Measurements from ENCODE around the gene NAV1. TPM values are rescaled to one million over a fixed set of nuclear protein-coding genes. Genes with fewer than 3 reads are reported as not detected.

Gene NAV1
- total RNA-seq, 2 donors from 2014 or later: 126 to 255 TPM

GRCh38 chr1:201499191-201499590 is 39.7 kb upstream of the NAV1 start:
- no peaks in the 10 kb centered on the region for H3K9me3 ChIP-seq
- H3K36me3 ChIP-seq: peaks cover 19% of the 10 kb centered on the region
- no peak for TF ChIP-seq CTCF (IDR thresholded peaks at IDR 0.05)
- no peak for DNase-seq (ENCODE audit: low spot score)
- peaks cover 61 to 96% of the 10 kb centered on the region in 2 donors for H3K4me1 ChIP-seq (ENCODE audit: control insufficient read depth in 1 of 2, low read depth in 2 of 2)
- no peak for ATAC-seq (ENCODE audit: insufficient number of reproducible peaks, low FRiP score, low read depth)
- no peaks in the 10 kb centered on the region for H3K27me3 ChIP-seq (replicated peaks; ENCODE audit: insufficient read depth)
- H3K4me3 ChIP-seq: no peak overlapping the region
- H3K27ac ChIP-seq: peak overlapping the region; percentile 94 to 96

- ATAC-seq (ENCODE audit: insufficient number of reproducible peaks, low FRiP score, low read depth) (peak; percentile 23), DNase-seq (ENCODE audit: low spot score) (no peak)
- no peak for TF ChIP-seq CTCF (IDR thresholded peaks at IDR 0.05)
- Histone ChIP-seq H3K4me3 (peak overlapping the region; percentile 43), H3K36me3 (peaks cover 11% of the 10 kb centered on the region), H3K9me3 (no peaks in the 10 kb centered on the region), H3K27ac (peak overlapping the region; percentile 94 to 96), H3K4me1 (ENCODE audit: control insufficient read depth in 1 of 2, low read depth in 2 of 2) (peaks cover 56 to 96% of the 10 kb centered on the region in 2 donors), H3K27me3 (replicated peaks; ENCODE audit: insufficient read depth) (no peaks in the 10 kb centered on the region)
Observed at GRCh38 chr1:201499795-201500669, 38.9 kb upstream of the NAV1 start.

- Histone ChIP-seq H3K27ac (peak overlapping the region; percentile 94 to 96), H3K4me3 (peak overlapping the region; percentile 43), H3K36me3 (peaks cover 5% of the 10 kb centered on the region), H3K27me3 (replicated peaks; ENCODE audit: insufficient read depth) (no peaks in the 10 kb centered on the region), H3K9me3 (no peaks in the 10 kb centered on the region), H3K4me1 (ENCODE audit: control insufficient read depth in 1 of 2, low read depth in 2 of 2) (peaks cover 50 to 93% of the 10 kb centered on the region in 2 donors)
- no peak for TF ChIP-seq CTCF (IDR thresholded peaks at IDR 0.05)
- ATAC-seq (ENCODE audit: insufficient number of reproducible peaks, low FRiP score, low read depth) (no peak), DNase-seq (ENCODE audit: low spot score) (no peak)
Observed at GRCh38 chr1:201500670-201501120, 38.2 kb upstream of the NAV1 start.

- no peak for ATAC-seq (ENCODE audit: insufficient number of reproducible peaks, low FRiP score, low read depth)
- Histone ChIP-seq H3K36me3 (peaks cover 5% of the 10 kb centered on the region), H3K4me3 (peak overlapping the region; percentile 43), H3K4me1 (ENCODE audit: control insufficient read depth in 1 of 2, low read depth in 2 of 2) (peaks cover 46 to 89% of the 10 kb centered on the region in 2 donors), H3K9me3 (no peaks in the 10 kb centered on the region), H3K27ac (peak overlapping the region; percentile 94 to 96), H3K27me3 (replicated peaks; ENCODE audit: insufficient read depth) (no peaks in the 10 kb centered on the region)
- no peak for DNase-seq (ENCODE audit: low spot score)
- no peak for TF ChIP-seq CTCF (IDR thresholded peaks at IDR 0.05)
Observed at GRCh38 chr1:201501144-201501543, 37.8 kb upstream of the NAV1 start.

GRCh38 chr1:201501812-201502510 is 37.0 kb upstream of the NAV1 start:
- Histone ChIP-seq H3K4me1 (ENCODE audit: control insufficient read depth in 1 of 2, low read depth in 2 of 2) (peaks cover 38 to 81% of the 10 kb centered on the region in 2 donors), H3K4me3 (peak overlapping the region; percentile 94), H3K27ac (peak overlapping the region; percentile 94 to 96), H3K9me3 (no peaks in the 10 kb centered on the region), H3K36me3 (peaks cover 5% of the 10 kb centered on the region), H3K27me3 (replicated peaks; ENCODE audit: insufficient read depth) (no peaks in the 10 kb centered on the region)
- no peak for ATAC-seq (ENCODE audit: insufficient number of reproducible peaks, low FRiP score, low read depth)
- TF ChIP-seq CTCF (IDR thresholded peaks at IDR 0.05): no peak
- DNase-seq (ENCODE audit: low spot score): no peak

Measured in thoracic aorta (tissue), 2 donors.